Endodermal cell (in vitro differentiated cells): Measurements from ENCODE around the gene NUP153. TPM values are rescaled to one million over a fixed set of nuclear protein-coding genes. Genes with fewer than 3 reads are reported as not detected.
A peak's percentile ranks its signal among the peaks of the same experiment; 100 is the strongest.

Source experiments
- DNase-seq: peaks from one replicate; pipeline ENCODE4 v3.0.0-alpha.2; 2017
- H3K27ac ChIP-seq: 2 replicates; pipeline ENCODE4 v1.5.1; 2013; ENCODE audit warnings: mild to moderate bottlenecking, low read depth, low read length, moderate library complexity
- H3K27me3 ChIP-seq: 2 replicates; pipeline ENCODE4 v1.6.1; 2013; ENCODE audit warnings: mild to moderate bottlenecking, low read length, moderate library complexity; ENCODE audit not compliant: insufficient read depth, control insufficient read depth, poor library complexity, severe bottlenecking
- H3K36me3 ChIP-seq: 2 replicates; pipeline ENCODE4 v1.7.0; 2013; ENCODE audit warnings: mild to moderate bottlenecking, low read length, moderate library complexity; ENCODE audit not compliant: control insufficient read depth, insufficient read depth
- H3K4me1 ChIP-seq: one replicate; pipeline ENCODE4 v1.7.0; 2013; ENCODE audit warnings: low read length; ENCODE audit not compliant: control insufficient read depth, insufficient read depth
- H3K4me3 ChIP-seq: 2 replicates; pipeline ENCODE4 v1.5.1; 2013; ENCODE audit warnings: mild to moderate bottlenecking, low read length, moderate library complexity
- H3K9ac ChIP-seq: 2 replicates; pipeline ENCODE4 v1.6.1; 2013; ENCODE audit warnings: mild to moderate bottlenecking, low read length, moderate library complexity; ENCODE audit not compliant: poor library complexity, severe bottlenecking; ENCODE audit errors: extremely low read depth
- H3K9me3 ChIP-seq: 2 replicates; pipeline ENCODE4 v1.6.1; 2013; ENCODE audit warnings: mild to moderate bottlenecking, low read length, moderate library complexity; ENCODE audit not compliant: control insufficient read depth
- H3K27ac Mint-ChIP-seq: 2 replicates; pipeline ENCODE4 v1.8.0; 2020; ENCODE audit warnings: mixed read lengths
- H3K27me3 Mint-ChIP-seq: 2 replicates; pipeline ENCODE4 v1.8.0; 2021; ENCODE audit warnings: mild to moderate bottlenecking, mixed read lengths; ENCODE audit not compliant: insufficient read depth
- H3K36me3 Mint-ChIP-seq: 2 replicates; pipeline ENCODE4 v1.8.0; 2020; ENCODE audit warnings: low read depth, mixed read lengths
- H3K4me1 Mint-ChIP-seq: 2 replicates; pipeline ENCODE4 v1.8.0; 2020; ENCODE audit warnings: mixed read lengths
- H3K4me3 Mint-ChIP-seq: 2 replicates; pipeline ENCODE4 v1.8.0; 2020; ENCODE audit warnings: mild to moderate bottlenecking, moderate library complexity, mixed read lengths
- H3K9me3 Mint-ChIP-seq: 2 replicates; pipeline ENCODE4 v1.8.0; 2020; ENCODE audit warnings: mild to moderate bottlenecking, mixed read lengths
- CTCF ChIP-seq: fragments of 200-600 bp; sonication (generic); conservative IDR thresholded peaks from 2 replicates; pipeline ENCODE4 v1.5.0; 2021; ENCODE audit warnings: antibody characterized with exemption, mild to moderate bottlenecking
- WGBS, 2 experiments: methylation state at CpG; one replicate each; pipeline versions ENCODE4 v1.1.5 to v1.1.7; 2013; ENCODE audit warnings: missing lambda C conversion rate in 2 of 2, mixed read lengths in 1 of 2; ENCODE audit not compliant: insufficient coverage in 1 of 2, insufficient read length in 1 of 2; 5-methylcytosine and 5-hydroxymethylcytosine counted together
- total RNA-seq, 2 donors: library from RNA; stranded (reverse); fragmentation: NEBNext Ultra II Directional in 1 of 2; extraction: Animal tissue kit (Norgen Biotek cat#: 25700) in 1 of 2; gene quantifications; 2 replicates in 1 of 2; 3 replicates in 1 of 2; pipeline ENCODE4 v1.2.1, GENCODE V29; 2021

Gene NUP153
- total RNA-seq, 2 donors from 2014 or later = 58.9 to 69.6 TPM

- Histone ChIP-seq H3K36me3 (no peaks in the 10 kb centered on the region), H3K9ac (peak overlapping the region; percentile 99), H3K27me3 (no peaks in the 10 kb centered on the region), H3K4me3 (peak overlapping the region; percentile 99), H3K4me1 (no peaks in the 10 kb centered on the region), H3K27ac (peak overlapping the region; percentile 69), H3K9me3 (no peaks in the 10 kb centered on the region)
- Mint-ChIP-seq H3K36me3 (peaks cover 6% of the 10 kb centered on the region), H3K9me3 (no peaks in the 10 kb centered on the region), H3K4me1 (peaks cover 3% of the 10 kb centered on the region), H3K27ac (peak overlapping the region; percentile 97), H3K27me3 (no peaks in the 10 kb centered on the region), H3K4me3 (peak overlapping the region; percentile 89)
- DNase-seq = peak; percentile 44
- 57 to 75% methylated on average over 4 of the region's 5 CpGs for WGBS, 2 experiments
- TF ChIP-seq CTCF = no peak
Observed at GRCh38 chr6:17707371-17707651, 586 bp upstream of the NUP153 start.

- Mint-ChIP-seq H3K27me3 (no peaks in the 10 kb centered on the region), H3K4me1 (peaks cover 6% of the 10 kb centered on the region), H3K4me3 (peak overlapping the region; percentile 89), H3K9me3 (no peaks in the 10 kb centered on the region), H3K27ac (peak overlapping the region; percentile 97), H3K36me3 (peaks cover 6% of the 10 kb centered on the region)
- peak overlapping the region; percentile 98 for H3K27ac ChIP-seq
- H3K27me3 ChIP-seq = no peaks in the 10 kb centered on the region
- peak; percentile 85 for DNase-seq
- no peaks in the 10 kb centered on the region for H3K9me3 ChIP-seq
- H3K36me3 ChIP-seq = no peaks in the 10 kb centered on the region
- 0 to 1% methylated on average over 21 to 58 of the region's 58 CpGs for WGBS, 2 experiments
- H3K4me1 ChIP-seq = no peaks in the 10 kb centered on the region
- H3K9ac ChIP-seq = peak overlapping the region; percentile 99
- TF ChIP-seq CTCF = peak; percentile 40
- H3K4me3 ChIP-seq = peak overlapping the region; percentile 99
Observed at GRCh38 chr6:17705778-17706579, 746 bp downstream of the NUP153 start.

GRCh38 chr6:17705428-17705777 lies 1.3 kb downstream of the NUP153 start:
- peak; percentile 68 for DNase-seq
- Histone ChIP-seq H3K36me3 (no peaks in the 10 kb centered on the region), H3K27ac (peak overlapping the region; percentile 98), H3K4me3 (peak overlapping the region; percentile 99), H3K4me1 (no peaks in the 10 kb centered on the region), H3K9me3 (no peaks in the 10 kb centered on the region), H3K9ac (peak overlapping the region; percentile 99), H3K27me3 (no peaks in the 10 kb centered on the region)
- Mint-ChIP-seq H3K4me3 (peak overlapping the region; percentile 89), H3K27me3 (no peaks in the 10 kb centered on the region), H3K9me3 (no peaks in the 10 kb centered on the region), H3K4me1 (peaks cover 6% of the 10 kb centered on the region), H3K27ac (peak overlapping the region; percentile 97), H3K36me3 (peaks cover 6% of the 10 kb centered on the region)
- WGBS, 2 experiments = 0% methylated on average over 1 to 7 of the region's 10 CpGs
- no peak for TF ChIP-seq CTCF
